Memory B cell (primary cell): ENCODE data around the gene NBL1.
"Not testable (repeated sequence)": the region's sequence is repeated elsewhere in the genome, so short reads cannot be mapped to it uniquely, and the experiment has no call there.

Experiments used
- ATAC-seq: fragments of 150-1000 bp; cut with Tn5 transposase; 2 replicates; pipeline ENCODE4 v1.10.0; 2021; ENCODE audit warnings: low read depth, mild to moderate bottlenecking, moderate library complexity
- DNase-seq, 2 donors: peaks; one replicate each; pipeline ENCODE4 v3.0.0; 2022; ENCODE audit warnings: low spot score in 2 of 2
- H3K27ac Mint-ChIP-seq: one replicate; pipeline ENCODE4 v1.8.0; 2022; ENCODE audit warnings: mild to moderate bottlenecking, moderate library complexity, mixed read lengths
- H3K27me3 Mint-ChIP-seq: one replicate; pipeline ENCODE4 v1.8.0; 2022; ENCODE audit warnings: mixed read lengths
- H3K36me3 Mint-ChIP-seq: one replicate; pipeline ENCODE4 v1.8.0; 2022; ENCODE audit warnings: mild to moderate bottlenecking, mixed read lengths
- H3K4me1 Mint-ChIP-seq: one replicate; pipeline ENCODE4 v1.8.0; 2022; ENCODE audit warnings: mixed read lengths
- H3K4me3 Mint-ChIP-seq: one replicate; pipeline ENCODE4 v1.8.0; 2022; ENCODE audit warnings: mild to moderate bottlenecking, moderate library complexity, mixed read lengths
- H3K9me3 Mint-ChIP-seq: one replicate; pipeline ENCODE4 v1.8.0; 2022; ENCODE audit warnings: mixed read lengths

Gene NBL1

GRCh38 chr1:19615438-19615837, 28.7 kb upstream of the NBL1 start:
- Mint-ChIP-seq H3K36me3 (peaks cover 4% of the 10 kb centered on the region), H3K9me3 (no peaks in the 10 kb centered on the region), H3K27me3 (no peaks in the 10 kb centered on the region), H3K4me3 (no peak overlapping the region), H3K27ac (peak overlapping the region; percentile 5), H3K4me1 (peaks cover 11% of the 10 kb centered on the region)
- ATAC-seq (no peak), DNase-seq (no peak)

GRCh38 chr1:19616489-19616888, 27.6 kb upstream of the NBL1 start:
- Mint-ChIP-seq H3K9me3 (no peaks in the 10 kb centered on the region), H3K4me3 (no peak overlapping the region), H3K27me3 (no peaks in the 10 kb centered on the region), H3K36me3 (peaks cover 4% of the 10 kb centered on the region), H3K27ac (no peak overlapping the region), H3K4me1 (peaks cover 11% of the 10 kb centered on the region)
- DNase-seq (no peak), ATAC-seq (no peak)

DNA sequence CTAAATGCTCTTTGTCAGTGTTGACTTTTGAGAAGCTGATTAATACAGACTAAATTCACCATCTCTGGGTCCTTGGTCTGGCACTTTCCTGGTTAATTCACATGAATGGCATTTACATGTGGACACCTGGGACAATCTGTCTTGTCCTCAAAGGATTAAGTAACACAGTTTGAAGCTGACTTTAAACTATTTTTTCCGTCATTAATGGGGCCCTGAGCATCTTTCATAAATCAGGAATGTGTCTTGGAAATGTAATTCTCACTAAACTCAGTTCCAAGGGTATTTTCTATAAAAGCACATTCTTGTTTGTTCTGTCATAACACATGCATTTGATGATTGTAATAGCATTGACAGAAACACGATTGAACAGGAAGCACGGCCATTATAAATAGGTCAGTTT, 26.7 kb upstream of the NBL1 start:
- Mint-ChIP-seq H3K36me3 (peaks cover 8% of the 10 kb centered on the region), H3K27me3 (no peaks in the 10 kb centered on the region), H3K9me3 (no peaks in the 10 kb centered on the region), H3K4me3 (no peak overlapping the region), H3K4me1 (peaks cover 13% of the 10 kb centered on the region), H3K27ac (peak overlapping the region; percentile 20)
- ATAC-seq (no peak), DNase-seq (no peak)

DNA sequence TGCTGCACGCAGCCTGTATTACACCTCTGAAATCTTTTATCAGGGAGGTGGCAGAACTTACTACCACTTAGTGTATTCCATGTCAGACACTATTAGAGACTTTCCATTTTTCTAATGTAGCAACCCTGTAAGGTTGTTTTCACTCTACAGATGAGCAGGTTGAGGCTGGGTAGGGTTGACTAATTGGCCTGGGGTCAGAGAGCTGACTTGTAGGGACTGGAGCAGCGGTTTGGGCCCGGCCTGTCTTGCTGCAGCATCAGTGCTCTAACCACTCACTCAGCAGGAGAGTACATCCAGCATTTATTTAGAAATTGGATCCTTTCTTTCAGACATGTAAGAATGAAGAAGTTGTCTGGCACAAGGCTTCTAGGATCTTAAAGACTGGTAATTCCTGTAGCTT, 25.7 kb upstream of the NBL1 start:
- ATAC-seq, result no peak
- Mint-ChIP-seq H3K4me3 (no peak overlapping the region), H3K27ac (no peak overlapping the region), H3K4me1 (peaks cover 10% of the 10 kb centered on the region), H3K9me3 (no peaks in the 10 kb centered on the region), H3K36me3 (peaks cover 9% of the 10 kb centered on the region), H3K27me3 (no peaks in the 10 kb centered on the region)
- no peak for DNase-seq

- Mint-ChIP-seq H3K27ac (no peak overlapping the region), H3K27me3 (no peaks in the 10 kb centered on the region), H3K36me3 (peaks cover 15% of the 10 kb centered on the region), H3K4me1 (peaks cover 6% of the 10 kb centered on the region), H3K9me3 (no peaks in the 10 kb centered on the region), H3K4me3 (no peak overlapping the region)
- ATAC-seq, result no peak
- DNase-seq, result no peak
Observed at GRCh38 chr1:19619697-19620384, 24.3 kb upstream of the NBL1 start.

DNA sequence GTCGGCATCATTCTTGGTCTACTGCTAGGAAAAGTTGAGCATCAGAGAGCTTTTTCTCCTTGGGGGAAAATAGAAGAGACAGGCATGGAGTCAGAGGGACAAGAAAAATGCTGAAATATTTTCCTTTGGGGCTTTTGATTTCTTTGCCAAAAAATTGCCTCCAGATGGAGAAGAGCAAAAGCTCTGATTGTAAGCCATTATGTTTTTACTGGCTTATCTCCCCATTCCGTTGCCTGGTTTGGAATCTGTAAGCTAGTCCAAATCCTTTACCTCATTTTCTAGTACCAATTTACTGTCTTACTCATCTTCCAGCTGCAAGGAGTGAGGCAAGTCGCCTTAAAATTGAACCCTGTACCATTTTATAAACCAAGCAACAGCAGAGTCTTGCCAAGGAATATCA, 23.3 kb upstream of the NBL1 start:
- H3K36me3 Mint-ChIP-seq, result peaks cover 11% of the 10 kb centered on the region
- DNase-seq, result no peak
- H3K9me3 Mint-ChIP-seq, result no peaks in the 10 kb centered on the region
- H3K4me3 Mint-ChIP-seq, result no peak overlapping the region
- no peak for ATAC-seq
- no peaks in the 10 kb centered on the region for H3K27me3 Mint-ChIP-seq
- peaks cover 2% of the 10 kb centered on the region for H3K4me1 Mint-ChIP-seq
- no peak overlapping the region for H3K27ac Mint-ChIP-seq

DNA sequence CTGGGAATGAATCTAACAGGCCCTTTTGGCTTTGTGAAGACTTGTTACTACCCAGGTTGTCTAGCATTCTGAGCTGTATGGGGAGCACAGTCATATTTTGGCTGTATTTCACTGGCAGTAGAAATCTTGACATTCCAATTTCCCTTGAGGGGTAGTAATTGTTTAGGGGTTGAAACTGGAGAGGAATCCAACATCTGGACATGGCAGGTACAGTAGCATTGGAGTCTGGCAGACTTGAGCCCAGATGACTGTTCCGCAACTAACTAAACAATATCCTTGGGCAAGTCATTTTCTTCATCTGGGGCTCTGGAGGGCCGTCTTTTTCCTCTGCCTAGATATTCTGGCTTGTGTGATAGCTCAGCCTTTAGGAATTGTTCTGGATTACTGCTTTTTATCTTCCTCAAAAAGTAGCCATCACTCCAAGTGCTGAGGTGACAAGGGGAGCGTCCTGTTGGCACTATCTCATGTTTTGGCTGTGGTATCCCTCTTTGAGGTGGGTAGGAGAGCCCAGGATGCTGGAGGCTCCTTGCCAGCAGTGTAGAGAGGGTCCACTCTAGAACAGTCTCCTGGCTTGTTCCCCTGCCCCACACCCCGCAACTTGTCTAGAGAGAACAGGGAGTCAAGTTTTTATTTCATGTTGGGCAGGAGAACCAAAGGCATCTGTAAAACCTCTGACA, 22.7 kb upstream of the NBL1 start:
- no peaks in the 10 kb centered on the region for H3K9me3 Mint-ChIP-seq
- H3K27ac Mint-ChIP-seq, result no peak overlapping the region
- no peak overlapping the region for H3K4me3 Mint-ChIP-seq
- no peaks in the 10 kb centered on the region for H3K27me3 Mint-ChIP-seq
- ATAC-seq (no peak), DNase-seq (no peak)
- peaks cover 18% of the 10 kb centered on the region for H3K36me3 Mint-ChIP-seq
- H3K4me1 Mint-ChIP-seq, result peaks cover 2% of the 10 kb centered on the region

- no peak for DNase-seq
- Mint-ChIP-seq H3K4me1 (peaks cover 2% of the 10 kb centered on the region), H3K4me3 (no peak overlapping the region), H3K36me3 (peaks cover 19% of the 10 kb centered on the region), H3K27me3 (no peaks in the 10 kb centered on the region), H3K27ac (no peak overlapping the region), H3K9me3 (no peaks in the 10 kb centered on the region)
- ATAC-seq, result no peak
Observed at GRCh38 chr1:19622204-19622603, 21.9 kb upstream of the NBL1 start.

- no peak for ATAC-seq
- peaks cover 25% of the 10 kb centered on the region for H3K36me3 Mint-ChIP-seq
- no peaks in the 10 kb centered on the region for H3K27me3 Mint-ChIP-seq
- no peak overlapping the region for H3K4me3 Mint-ChIP-seq
- H3K27ac Mint-ChIP-seq, result no peak overlapping the region
- H3K9me3 Mint-ChIP-seq, result no peaks in the 10 kb centered on the region
- no peak for DNase-seq
- peaks cover 2% of the 10 kb centered on the region for H3K4me1 Mint-ChIP-seq
Observed at GRCh38 chr1:19623523-19623922, 20.6 kb upstream of the NBL1 start.

GRCh38 chr1:19625291-19625937, 18.7 kb upstream of the NBL1 start:
- Mint-ChIP-seq H3K36me3 (peaks cover 32% of the 10 kb centered on the region), H3K27me3 (no peaks in the 10 kb centered on the region), H3K4me3 (no peak overlapping the region), H3K9me3 (no peaks in the 10 kb centered on the region), H3K4me1 (peaks cover 2% of the 10 kb centered on the region), H3K27ac (no peak overlapping the region)
- DNase-seq (no peak), ATAC-seq (no peak)

GRCh38 chr1:19628879-19629278, 15.2 kb upstream of the NBL1 start:
- Mint-ChIP-seq H3K9me3 (no peaks in the 10 kb centered on the region), H3K4me1 (no peaks in the 10 kb centered on the region), H3K27me3 (no peaks in the 10 kb centered on the region), H3K4me3 (no peak overlapping the region), H3K36me3 (peaks cover 21% of the 10 kb centered on the region), H3K27ac (no peak overlapping the region)
- no peak for DNase-seq
- no peak for ATAC-seq

GRCh38 chr1:19629357-19629756, 14.8 kb upstream of the NBL1 start:
- no peak overlapping the region for H3K4me3 Mint-ChIP-seq
- ATAC-seq (no peak), DNase-seq (no peak)
- no peaks in the 10 kb centered on the region for H3K27me3 Mint-ChIP-seq
- H3K9me3 Mint-ChIP-seq, result no peaks in the 10 kb centered on the region
- H3K36me3 Mint-ChIP-seq, result peaks cover 20% of the 10 kb centered on the region
- H3K4me1 Mint-ChIP-seq, result no peaks in the 10 kb centered on the region
- no peak overlapping the region for H3K27ac Mint-ChIP-seq

DNA sequence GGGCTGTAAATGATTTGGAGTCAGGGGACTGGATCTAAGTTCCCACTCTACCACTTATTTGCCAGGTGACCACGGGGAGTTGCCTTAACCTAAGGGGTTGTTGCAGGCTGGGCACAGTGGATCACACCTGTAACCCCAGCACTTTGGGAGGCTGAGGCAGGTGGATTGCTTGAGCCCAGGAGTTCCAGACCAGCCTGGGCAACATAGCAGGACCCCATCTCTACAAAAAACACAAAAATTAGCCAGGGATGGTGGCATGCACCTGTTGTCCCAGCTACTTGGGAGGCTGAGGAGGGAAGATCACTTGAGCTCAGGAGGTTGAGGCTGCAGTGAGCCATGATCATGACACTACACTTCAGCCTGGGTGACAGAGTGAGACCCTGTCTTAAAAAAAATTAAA, 13.9 kb upstream of the NBL1 start:
- not testable (repeated sequence) for H3K4me3 Mint-ChIP-seq, H3K9me3 Mint-ChIP-seq, ATAC-seq, H3K4me1 Mint-ChIP-seq, H3K27ac Mint-ChIP-seq, H3K27me3 Mint-ChIP-seq, DNase-seq
- H3K36me3 Mint-ChIP-seq, result peaks cover 20% of the 10 kb centered on the region

DNA sequence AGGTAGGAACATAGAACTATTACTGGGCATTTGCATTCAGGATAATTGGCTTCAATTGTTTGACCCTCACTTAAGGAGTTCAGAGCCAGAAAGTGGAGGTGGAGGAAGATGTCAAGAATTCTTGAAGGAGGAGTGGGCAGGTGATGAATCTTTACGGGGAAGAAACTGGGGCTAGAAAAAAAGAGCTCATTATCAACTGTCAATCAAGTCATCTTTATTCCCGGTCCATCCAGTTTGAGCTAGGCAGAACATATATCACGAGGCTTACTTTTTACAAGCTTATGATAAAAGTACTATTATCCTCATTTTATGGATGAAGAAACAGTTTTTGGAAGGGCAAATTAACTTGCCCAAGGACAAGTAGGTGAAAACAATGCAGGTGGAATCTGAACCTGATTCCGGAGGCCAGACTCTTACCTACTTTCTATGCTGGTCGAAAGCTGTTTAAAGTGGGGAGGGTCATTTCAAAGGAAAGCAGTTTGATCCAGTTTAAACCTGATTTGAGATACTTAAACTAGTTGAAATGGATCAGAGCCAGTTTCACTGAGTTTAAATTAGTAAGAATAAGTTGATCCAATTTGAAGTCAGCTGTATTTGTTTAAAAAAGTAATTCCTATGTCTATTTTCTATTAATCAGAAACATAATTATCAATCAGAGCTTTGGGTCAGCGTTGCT, 13.3 kb upstream of the NBL1 start:
- no peak for ATAC-seq
- no peak for DNase-seq
- H3K4me1 Mint-ChIP-seq, result no peaks in the 10 kb centered on the region
- H3K9me3 Mint-ChIP-seq, result no peaks in the 10 kb centered on the region
- no peaks in the 10 kb centered on the region for H3K27me3 Mint-ChIP-seq
- no peak overlapping the region for H3K4me3 Mint-ChIP-seq
- peaks cover 19% of the 10 kb centered on the region for H3K36me3 Mint-ChIP-seq
- H3K27ac Mint-ChIP-seq, result no peak overlapping the region
